IMR-90 (cell line): Measurements from ENCODE around the gene RASSF8. TPM values are rescaled to one million over a fixed set of nuclear protein-coding genes. Genes with fewer than 3 reads are reported as not detected.
A peak's percentile ranks its signal among the peaks of the same experiment; 100 is the strongest.

Source experiments
- ATAC-seq: fragments of 200-7000 bp; cut with Tn5 transposase; 2 replicates; pipeline ENCODE4 v1.9.1; 2020; ENCODE audit warnings: low read depth, mild to moderate bottlenecking, moderate library complexity
- BruUV-seq: library from RNA; stranded (reverse); fragments of 400-500 nt; replicated peaks from 2 replicates; lab custom pipeline; 2021; lab: Mats Ljungman, UMichigan
- CTCF ChIA-PET: fragments of 300-600 bp; formaldehyde crosslinking; extraction: SDS; loops from one replicate; lab custom pipeline; 2021; ENCODE audit warnings: antibody characterized with exemption; lab: Yijun Ruan, JAX
- POLR2A ChIA-PET: fragments of 300-600 bp; sonication (Branson Sonifier 250); formaldehyde crosslinking; loops from one replicate; lab custom pipeline; 2022; ENCODE audit warnings: antibody characterized with exemption; ENCODE audit not compliant: unreplicated experiment; lab: Charles Lee
- DNase-seq: peaks from one replicate; pipeline ENCODE4 v3.0.0; 2013
- H2AFZ ChIP-seq: replicated peaks from 2 replicates; pipeline ENCODE3; 2013; ENCODE audit warnings: low read length, mild to moderate bottlenecking; ENCODE audit not compliant: poor library complexity
- H2AK5ac ChIP-seq: 2 replicates; pipeline ENCODE4 v1.6.1; 2013; ENCODE audit warnings: low read depth, low read length, inconsistent platforms
- H2AK9ac ChIP-seq: replicated peaks from 2 replicates; pipeline ENCODE3; 2013; ENCODE audit warnings: mild to moderate bottlenecking, low read depth, low read length, moderate library complexity; ENCODE audit not compliant: poor library complexity
- H2BK120ac ChIP-seq: 2 replicates; pipeline ENCODE4 v1.6.1; 2013; ENCODE audit warnings: low read depth, low read length, inconsistent platforms
- H2BK15ac ChIP-seq: 3 replicates; pipeline ENCODE4 v1.6.1; 2013; ENCODE audit warnings: low read depth, low read length, inconsistent platforms
- H2BK20ac ChIP-seq: 2 replicates; pipeline ENCODE4 v1.6.1; 2013; ENCODE audit warnings: low read depth, mild to moderate bottlenecking, inconsistent platforms, low read length, moderate library complexity
- H2BK5ac ChIP-seq: 2 replicates; pipeline ENCODE4 v1.6.1; 2013; ENCODE audit warnings: mild to moderate bottlenecking, low read depth, low read length, inconsistent platforms; ENCODE audit not compliant: poor library complexity, severe bottlenecking
- H3K14ac ChIP-seq: replicated peaks from 2 replicates; pipeline ENCODE4 v1.6.1; 2013; ENCODE audit warnings: low read depth, low read length, inconsistent platforms
- H3K18ac ChIP-seq: 2 replicates; pipeline ENCODE4 v1.6.1; 2013; ENCODE audit warnings: low read depth, low read length, control low read depth
- H3K23ac ChIP-seq: 2 replicates; pipeline ENCODE4 v1.6.1; 2013; ENCODE audit warnings: low read depth, low read length, inconsistent platforms
- H3K27ac ChIP-seq: 2 replicates; pipeline ENCODE4 v1.5.1; 2013; ENCODE audit warnings: mild to moderate bottlenecking, control low read depth, low read length; ENCODE audit not compliant: insufficient read depth
- H3K27me3 ChIP-seq: 2 replicates; pipeline ENCODE4 v1.6.1; 2013; ENCODE audit warnings: low read length; ENCODE audit not compliant: control insufficient read depth, insufficient read depth
- H3K36me3 ChIP-seq: 2 replicates; pipeline ENCODE4 v1.6.1; 2013; ENCODE audit warnings: low read length, mixed read lengths; ENCODE audit not compliant: control insufficient read depth, insufficient read depth
- H3K4ac ChIP-seq: 2 replicates; pipeline ENCODE4 v1.6.1; 2013; ENCODE audit warnings: low read depth, low read length, inconsistent platforms
- H3K4me1 ChIP-seq: 2 replicates; pipeline ENCODE4 v1.6.1; 2013; ENCODE audit warnings: low read length, mixed read lengths; ENCODE audit not compliant: control insufficient read depth, insufficient read depth
- H3K4me2 ChIP-seq: 2 replicates; pipeline ENCODE4 v1.6.1; 2013; ENCODE audit warnings: low read depth, mild to moderate bottlenecking, control low read depth, low read length, moderate library complexity
- H3K4me3 ChIP-seq: 2 replicates; pipeline ENCODE4 v1.5.1; 2013; ENCODE audit warnings: low read depth, mild to moderate bottlenecking, control low read depth, low read length, moderate library complexity; ENCODE audit not compliant: insufficient read depth
- H3K56ac ChIP-seq: 2 replicates; pipeline ENCODE4 v1.6.1; 2013; ENCODE audit warnings: low read length, inconsistent platforms; ENCODE audit not compliant: insufficient read depth; ENCODE audit errors: extremely low read depth
- H3K79me1 ChIP-seq, 2 experiments: 2 replicates each; pipeline ENCODE4 v1.6.1; 2013; ENCODE audit warnings: low read length in 2 of 2, inconsistent platforms in 1 of 2, low read depth in 1 of 2
- H3K9ac ChIP-seq: 2 replicates; pipeline ENCODE4 v1.6.1; 2013; ENCODE audit warnings: low read depth, low read length, control low read depth
- H3K9me1 ChIP-seq: 2 replicates; pipeline ENCODE4 v1.6.1; 2013; ENCODE audit warnings: low read length, inconsistent platforms; ENCODE audit not compliant: insufficient read depth
- H3K9me3 ChIP-seq: 2 replicates; pipeline ENCODE4 v1.6.1; 2013; ENCODE audit warnings: low read length; ENCODE audit not compliant: control insufficient read depth, insufficient read depth
- H4K20me1 ChIP-seq: 2 replicates; pipeline ENCODE4 v1.6.1; 2013; ENCODE audit warnings: low read length, inconsistent platforms; ENCODE audit not compliant: insufficient read depth
- H4K5ac ChIP-seq: 2 replicates; pipeline ENCODE4 v1.6.1; 2013; ENCODE audit warnings: mild to moderate bottlenecking, low read depth, low read length, control low read depth
- H4K8ac ChIP-seq, 2 experiments: 2 replicates each; pipeline ENCODE4 v1.6.1; 2013; ENCODE audit warnings: low read depth in 2 of 2, low read length in 2 of 2, control low read depth in 1 of 2, inconsistent platforms in 1 of 2
- H4K91ac ChIP-seq: 2 replicates; pipeline ENCODE4 v1.6.1; 2013; ENCODE audit warnings: low read depth, low read length, inconsistent platforms; ENCODE audit not compliant: insufficient read depth
- BHLHE40 ChIP-seq: fragments of 150-350 bp; IDR thresholded peaks from 2 replicates; pipeline ENCODE4 v1.6.1; 2016; ENCODE audit warnings: mild to moderate bottlenecking, low read depth, low read length
- CEBPB ChIP-seq: IDR thresholded peaks from 2 replicates; pipeline ENCODE4 v1.6.1; 2012; ENCODE audit warnings: low read depth, low read length, improper control_type of control experiment
- CHD1 ChIP-seq: IDR thresholded peaks from 2 replicates; pipeline ENCODE4 v1.6.1; 2012; ENCODE audit warnings: low read depth, low read length, improper control_type of control experiment
- CTCF ChIP-seq: conservative IDR thresholded peaks from 2 replicates; pipeline ENCODE4 v1.5.1; 2012; ENCODE audit warnings: mild to moderate bottlenecking, low read depth, low read length, improper control_type of control experiment
- MAFK ChIP-seq: IDR thresholded peaks from 2 replicates; pipeline ENCODE4 v1.6.1; 2012; ENCODE audit warnings: low read depth, low read length, improper control_type of control experiment
- MAZ ChIP-seq: IDR thresholded peaks from 2 replicates; pipeline ENCODE4 v1.6.1; 2012; ENCODE audit warnings: low read depth, mild to moderate bottlenecking, low read length, improper control_type of control experiment, moderate library complexity, borderline replicate concordance
- MXI1 ChIP-seq: IDR thresholded peaks from 2 replicates; pipeline ENCODE4 v1.6.1; 2012; ENCODE audit warnings: low read depth, mild to moderate bottlenecking, low read length, moderate library complexity, borderline replicate concordance
- POLR2A ChIP-seq: IDR thresholded peaks from 2 replicates; pipeline ENCODE4 v1.6.1; 2012; ENCODE audit warnings: mild to moderate bottlenecking, low read depth, low read length
- RAD21 ChIP-seq: IDR thresholded peaks from 2 replicates; pipeline ENCODE4 v1.6.1; 2012; ENCODE audit warnings: low read length, improper control_type of control experiment
- RCOR1 ChIP-seq: IDR thresholded peaks from 2 replicates; pipeline ENCODE4 v1.6.1; 2012; ENCODE audit warnings: mild to moderate bottlenecking, low read length, improper control_type of control experiment; ENCODE audit not compliant: insufficient replicate concordance
- RFX5 ChIP-seq: IDR thresholded peaks from 2 replicates; pipeline ENCODE4 v1.8.0; 2012; ENCODE audit warnings: low read depth, mild to moderate bottlenecking, low read length, moderate library complexity
- SMC3 ChIP-seq: fragments of 150-350 bp; IDR thresholded peaks from 2 replicates; pipeline ENCODE4 v1.6.1; 2016; ENCODE audit warnings: low read depth, mild to moderate bottlenecking, antibody characterized with exemption, low read length, moderate library complexity
- USF2 ChIP-seq: fragments of 150-350 bp; IDR thresholded peaks from 2 replicates; pipeline ENCODE4 v1.6.1; 2017; ENCODE audit warnings: mild to moderate bottlenecking, antibody characterized with exemption, low read length, low read depth
- WGBS, 2 experiments: methylation state at CpG; one replicate each; pipeline versions ENCODE4 v1.1.5 to v1.1.7; 2013; ENCODE audit warnings: missing lambda C conversion rate in 2 of 2; ENCODE audit not compliant: insufficient read length in 1 of 2; ENCODE audit errors: extremely low coverage in 2 of 2; 5-methylcytosine and 5-hydroxymethylcytosine counted together
- dilution Hi-C: fragments of 300-500 bp; cut with HindIII; formaldehyde crosslinking; loops from one replicate; pipeline ENCODE4 v1.14.3; 2018; ENCODE audit warnings: low sequenced_read_pairs; ENCODE audit not compliant: unreplicated experiment
- in situ Hi-C: fragments of 300-500 bp; cut with MboI; formaldehyde crosslinking; loops from 3 replicates; pipeline ENCODE4 v1.14.3; 2019; ENCODE audit warnings: low sequenced_read_pairs, inconsistent platforms, mixed read lengths
- intact Hi-C: fragments of 100-400 bp; cut with micrococcal nuclease; formaldehyde crosslinking; loops from 2 replicates; pipeline ENCODE4 v1.10.0; 2022
- polyA plus RNA-seq, 3 experiments: library from polyadenylated mRNA; depleted of rRNA; stranded (reverse); fragments of >200 nt; gene quantifications; 2 replicates each; pipeline ENCODE4 v1.2.3, GENCODE V29; 2012; ENCODE audit warnings: low replicate concordance in 1 of 3
- total RNA-seq: library from RNA; depleted of rRNA; stranded (reverse); fragments of >200 nt; gene quantifications from 2 replicates; pipeline ENCODE4 v1.2.3, GENCODE V29; 2012
- TF ChIP-seq, protein P1 (sequence below): fragments of 150-350 bp; IDR thresholded peaks from 2 replicates; pipeline ENCODE4 v1.6.1; 2016; ENCODE audit warnings: low read depth, mild to moderate bottlenecking, low read length, moderate library complexity, borderline replicate concordance

RASSF8 gene
- total and polyA plus RNA-seq, 2 of the 4 experiments (the other 2 are of a cell fraction), result 10.8 to 50.5 TPM

DNA sequence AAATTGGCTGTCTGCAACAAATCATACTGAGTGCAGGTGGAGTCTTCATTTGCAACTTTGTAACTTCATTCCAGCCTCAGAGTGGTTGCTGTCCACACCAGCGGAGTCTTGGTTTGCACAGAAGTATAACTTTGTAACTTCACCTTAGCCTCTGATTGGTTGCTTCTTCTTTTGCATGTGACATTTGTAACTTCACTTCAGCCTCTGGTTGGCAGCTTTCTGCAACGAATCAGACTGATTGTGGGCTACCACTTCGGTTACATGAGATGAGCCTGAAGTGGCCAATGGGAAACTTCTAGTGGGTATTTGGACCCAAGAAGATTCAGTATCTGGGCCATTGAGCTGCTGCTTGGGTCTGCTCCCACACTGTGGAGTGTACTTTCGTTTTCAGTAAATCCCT, 17.8 kb downstream of the RASSF8 start:
- H2BK5ac ChIP-seq, result no peak overlapping the region
- no peak overlapping the region for H2BK15ac ChIP-seq
- CTCF ChIA-PET, result no interaction called here
- H3K4ac ChIP-seq, result no peak overlapping the region
- H4K91ac ChIP-seq, result no peak overlapping the region
- peaks cover 72% of the 10 kb centered on the region for H4K20me1 ChIP-seq
- DNase-seq (no peak), ATAC-seq (no peak)
- H3K18ac ChIP-seq, result no peak overlapping the region
- H3K4me3 ChIP-seq, result no peak overlapping the region
- peaks cover 21% of the 10 kb centered on the region for H3K9me1 ChIP-seq
- H3K14ac ChIP-seq, result no peak overlapping the region
- POLR2A ChIA-PET, result no interaction called here
- no peak overlapping the region for H2BK20ac ChIP-seq
- H3K4me1 ChIP-seq, result peaks cover 7% of the 10 kb centered on the region
- no peak overlapping the region for H2BK120ac ChIP-seq
- no peak overlapping the region for H3K23ac ChIP-seq
- no peak overlapping the region for H4K8ac ChIP-seq
- H3K79me1 ChIP-seq, result peaks cover 27 to 88% of the 10 kb centered on the region in 2 experiments
- in situ Hi-C loops (no loop called here), dilution Hi-C loops (no loop called here), intact Hi-C loops (no loop called here)
- peak overlapping the region; percentile 10; the same call in 1 of the 2 replicates for H3K4me2 ChIP-seq
- 0 out of 2 replicates have a peak overlapping the region, but pooled peaks have one; percentile 8 for H2AK5ac ChIP-seq
- no peaks in the 10 kb centered on the region; the same call in 1 of the 2 replicates for H3K36me3 ChIP-seq
- BruUV-seq, result no TSS peak
- WGBS, 2 experiments, result 100% methylated on average over 4 of the region's 4 CpGs; no CpG with 5 or more reads in 1 of the 2 experiments
- H3K9ac ChIP-seq, result no peak overlapping the region
- no peak overlapping the region for H4K5ac ChIP-seq
- no peak overlapping the region for H3K56ac ChIP-seq
- no peak for TF ChIP-seq CEBPB
- no peak for TF ChIP-seq CHD1
- TF ChIP-seq RAD21, result no peak
- TF ChIP-seq SMC3, result no peak
- TF ChIP-seq, protein P1, sequence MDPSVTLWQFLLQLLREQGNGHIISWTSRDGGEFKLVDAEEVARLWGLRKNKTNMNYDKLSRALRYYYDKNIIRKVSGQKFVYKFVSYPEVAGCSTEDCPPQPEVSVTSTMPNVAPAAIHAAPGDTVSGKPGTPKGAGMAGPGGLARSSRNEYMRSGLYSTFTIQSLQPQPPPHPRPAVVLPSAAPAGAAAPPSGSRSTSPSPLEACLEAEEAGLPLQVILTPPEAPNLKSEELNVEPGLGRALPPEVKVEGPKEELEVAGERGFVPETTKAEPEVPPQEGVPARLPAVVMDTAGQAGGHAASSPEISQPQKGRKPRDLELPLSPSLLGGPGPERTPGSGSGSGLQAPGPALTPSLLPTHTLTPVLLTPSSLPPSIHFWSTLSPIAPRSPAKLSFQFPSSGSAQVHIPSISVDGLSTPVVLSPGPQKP, result no peak
- TF ChIP-seq RCOR1, result no peak
- no peak for TF ChIP-seq BHLHE40
- no peak for TF ChIP-seq USF2
- no peak for TF ChIP-seq RFX5
- no peak for TF ChIP-seq MAFK
- no peak for TF ChIP-seq MXI1
- no peak for TF ChIP-seq CTCF
- TF ChIP-seq POLR2A, result no peak
- TF ChIP-seq MAZ, result no peak
- H3K27ac ChIP-seq, result no peak overlapping the region
- no peak overlapping the region for H2AFZ ChIP-seq
- no peaks in the 10 kb centered on the region for H3K27me3 ChIP-seq
- H2AK9ac ChIP-seq, result no peak overlapping the region
- no peaks in the 10 kb centered on the region for H3K9me3 ChIP-seq
